GM10248 (cell line): Measurements from ENCODE around the gene NECTIN4.

Experiments used
- CTCF ChIA-PET: fragments of 300-600 bp; sonication (Branson Sonifier 250); formaldehyde crosslinking; extraction: SDS; loops from one replicate; lab custom pipeline; 2021; ENCODE audit warnings: antibody characterized with exemption; lab: Yijun Ruan, JAX
- POLR2A ChIA-PET: fragments of 350-650 bp; sonication (Branson Sonifier 250); formaldehyde crosslinking; extraction: SDS; loops from one replicate; lab custom pipeline; 2020; ENCODE audit warnings: antibody characterized with exemption; lab: Yijun Ruan, JAX
- DNase-seq: peaks from one replicate; pipeline ENCODE4 v3.0.0; 2012; ENCODE audit errors: extremely low spot score
- TF ChIP-seq, protein P1 (sequence below): IDR thresholded peaks from 2 replicates; pipeline ENCODE4 v1.5.1; 2012; ENCODE audit warnings: mild to moderate bottlenecking, low read depth; ENCODE audit errors: extremely low read depth, missing control alignments, control extremely low read depth

NECTIN4 gene

GRCh38 chr1:161077426-161077825 lies 11.9 kb downstream of the NECTIN4 start:
- ChIA-PET POLR2A (no interaction called here), CTCF (interaction anchor here (0.7 to 10.8 kb wide), 3 partner anchors 9 to 21 kb away, joined by 3 to 137 read pairs (median 73); partner anchors contain the start of genes KLHDC9 and NECTIN4)
- DNase-seq: no peak
- TF ChIP-seq, protein P1, sequence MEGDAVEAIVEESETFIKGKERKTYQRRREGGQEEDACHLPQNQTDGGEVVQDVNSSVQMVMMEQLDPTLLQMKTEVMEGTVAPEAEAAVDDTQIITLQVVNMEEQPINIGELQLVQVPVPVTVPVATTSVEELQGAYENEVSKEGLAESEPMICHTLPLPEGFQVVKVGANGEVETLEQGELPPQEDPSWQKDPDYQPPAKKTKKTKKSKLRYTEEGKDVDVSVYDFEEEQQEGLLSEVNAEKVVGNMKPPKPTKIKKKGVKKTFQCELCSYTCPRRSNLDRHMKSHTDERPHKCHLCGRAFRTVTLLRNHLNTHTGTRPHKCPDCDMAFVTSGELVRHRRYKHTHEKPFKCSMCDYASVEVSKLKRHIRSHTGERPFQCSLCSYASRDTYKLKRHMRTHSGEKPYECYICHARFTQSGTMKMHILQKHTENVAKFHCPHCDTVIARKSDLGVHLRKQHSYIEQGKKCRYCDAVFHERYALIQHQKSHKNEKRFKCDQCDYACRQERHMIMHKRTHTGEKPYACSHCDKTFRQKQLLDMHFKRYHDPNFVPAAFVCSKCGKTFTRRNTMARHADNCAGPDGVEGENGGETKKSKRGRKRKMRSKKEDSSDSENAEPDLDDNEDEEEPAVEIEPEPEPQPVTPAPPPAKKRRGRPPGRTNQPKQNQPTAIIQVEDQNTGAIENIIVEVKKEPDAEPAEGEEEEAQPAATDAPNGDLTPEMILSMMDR: no peak

DNA sequence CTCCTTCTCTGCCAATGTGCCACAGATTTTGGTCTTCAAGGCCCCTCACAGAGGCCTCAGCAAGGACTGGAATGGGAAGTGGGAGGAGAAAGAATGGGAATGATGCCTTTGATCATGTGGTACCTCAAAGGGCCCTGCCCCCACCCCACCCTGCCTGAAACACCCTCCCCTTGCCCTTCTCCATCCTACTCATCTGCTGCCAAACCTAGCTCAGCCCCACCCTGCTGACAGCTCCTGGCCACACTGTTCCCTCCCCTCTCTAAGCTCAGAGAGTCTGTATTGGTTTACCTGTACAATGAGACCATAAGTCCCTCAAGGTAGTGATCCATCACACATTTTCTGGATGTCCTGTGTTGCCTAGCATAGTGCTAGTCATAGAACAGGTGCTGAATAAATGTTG lies 12.9 kb downstream of the NECTIN4 start:
- POLR2A ChIA-PET: no interaction called here
- no peak for DNase-seq
- TF ChIP-seq, protein P1: no peak
- CTCF ChIA-PET: interaction anchor here (0.7 to 10.8 kb wide), 4 partner anchors 10 to 307 kb away, joined by 3 to 137 read pairs (median 38); partner anchors contain the start of genes KLHDC9 and NECTIN4

DNA sequence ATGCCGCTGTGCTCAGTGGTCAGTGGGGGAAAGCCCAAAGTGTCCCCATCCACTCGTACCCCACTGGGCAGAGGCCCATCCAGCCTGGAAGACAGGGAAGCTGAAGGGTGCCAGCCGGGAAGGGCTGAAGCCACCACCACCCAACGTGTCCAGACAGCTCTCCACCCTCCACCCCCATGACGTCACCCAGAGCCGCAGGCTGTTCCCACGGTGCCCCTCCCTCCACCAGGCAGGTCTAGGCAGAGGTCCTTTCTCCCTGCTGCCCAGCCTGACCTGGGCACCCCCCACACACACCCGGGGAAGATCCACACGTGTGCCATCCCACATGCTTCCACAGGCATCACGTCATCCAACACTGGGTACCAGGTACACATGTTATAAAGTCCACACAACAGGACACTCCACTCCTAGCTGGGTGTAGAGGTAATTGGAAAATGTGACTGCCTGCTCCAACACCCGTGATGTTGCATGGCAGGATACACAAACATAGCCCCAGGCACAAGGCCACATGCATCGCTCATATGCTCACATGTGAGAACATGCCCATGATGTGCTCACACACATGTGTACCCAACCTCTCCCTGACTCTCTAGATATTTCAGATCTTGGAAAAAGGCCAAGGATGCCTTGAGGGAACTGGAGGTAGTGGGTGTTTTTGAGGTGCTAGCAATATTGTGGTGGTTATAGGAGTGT lies 14.5 kb downstream of the NECTIN4 start:
- POLR2A ChIA-PET: no interaction called here
- no peak for DNase-seq
- CTCF ChIA-PET: interaction anchor here (8.3 to 10.8 kb wide), 2 partner anchors 11 to 23 kb away, joined by 73 to 137 read pairs; partner anchors contain the start of genes KLHDC9 and NECTIN4
- TF ChIP-seq, protein P1: no peak

DNA sequence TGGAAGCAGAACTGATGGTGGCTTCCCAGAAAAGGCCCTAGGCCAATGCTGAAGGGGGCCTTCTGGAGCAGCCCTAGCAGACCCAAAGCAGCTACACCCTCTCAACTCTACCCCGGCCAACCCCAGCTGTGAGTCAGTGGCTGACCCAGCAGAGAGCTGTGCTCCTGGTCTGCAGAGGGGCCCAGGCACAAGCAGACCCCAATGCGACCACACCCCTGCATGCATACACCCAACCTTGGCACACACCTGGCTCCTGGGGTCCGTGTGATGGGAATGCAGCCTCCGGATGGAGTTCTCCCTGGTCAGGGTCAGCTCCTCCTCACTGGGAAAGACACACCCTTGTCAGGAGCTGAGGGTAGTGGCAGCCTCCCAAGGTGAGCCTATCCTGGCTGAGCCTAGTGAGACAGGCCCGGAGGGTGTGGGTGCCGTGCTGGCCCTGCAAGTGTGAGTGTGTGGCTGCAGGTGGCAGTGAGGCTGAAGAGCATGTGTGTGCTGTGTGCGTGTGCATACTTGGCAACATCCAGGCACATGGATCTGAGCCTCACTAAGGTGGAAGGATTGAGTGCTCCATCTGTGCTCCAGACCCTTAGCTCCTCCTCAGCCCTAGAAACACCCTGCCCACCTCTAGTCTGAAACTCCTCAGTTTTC lies 15.8 kb downstream of the NECTIN4 start:
- POLR2A ChIA-PET: no interaction called here
- TF ChIP-seq, protein P1: no peak
- DNase-seq: no peak
- CTCF ChIA-PET: interaction anchor here (0.8 to 10.8 kb wide), 6 partner anchors 13 to 294 kb away, joined by 3 to 137 read pairs (median 56); partner anchors contain the start of genes KLHDC9 and NECTIN4

- TF ChIP-seq, protein P1: no peak
- POLR2A ChIA-PET: no interaction called here
- CTCF ChIA-PET: interaction anchor here (0.8 to 10.8 kb wide), 10 partner anchors 13 to 293 kb away, joined by 3 to 137 read pairs (median 24); partner anchors contain the start of genes DEDD, KLHDC9, NECTIN4 and TSTD1
- DNase-seq: no peak
Measured at GRCh38 chr1:161072751-161073449, 16.5 kb downstream of the NECTIN4 start.

DNA sequence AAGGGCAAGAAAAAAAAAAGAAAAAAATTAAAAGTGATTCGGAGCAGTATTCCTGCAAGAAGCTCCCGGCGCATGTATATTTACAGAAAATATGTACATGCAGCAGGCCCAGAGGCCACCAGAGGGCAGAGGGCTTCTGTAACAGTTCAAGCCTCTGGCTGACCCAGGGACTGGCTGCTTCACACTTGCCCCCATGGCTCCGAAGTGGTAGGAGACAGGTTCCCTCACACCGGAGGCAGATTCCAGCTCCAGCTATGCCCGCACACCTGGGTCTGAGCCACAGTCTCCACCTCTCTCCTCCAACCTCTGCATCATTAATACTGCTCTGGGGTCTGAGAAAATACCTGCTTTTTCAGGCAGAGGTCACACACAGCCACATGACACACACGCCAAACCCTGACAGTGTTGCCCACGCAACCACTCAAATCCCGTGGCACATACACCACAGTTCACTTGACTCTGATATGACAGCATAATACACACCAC lies 17.4 kb downstream of the NECTIN4 start:
- CTCF ChIA-PET: interaction anchor here (1.0 to 10.8 kb wide), 15 partner anchors 9 to 1574 kb away, joined by 3 to 137 read pairs (median 8); partner anchors contain the start of genes DEDD, KLHDC9, NECTIN4 and TSTD1
- TF ChIP-seq, protein P1: peak; percentile 82
- POLR2A ChIA-PET: no interaction called here
- peak; percentile 80 for DNase-seq
